Measurements from ENCODE around the gene ITSN2. TPM values are rescaled to one million over a fixed set of nuclear protein-coding genes. Genes with fewer than 3 reads are reported as not detected.

The ITSN2 gene
- total RNA-seq, 1 experiment from 2014 or later, result 10.3 TPM

GRCh38 chr2:24247164-24247563 lies 113.2 kb downstream of the ITSN2 start:
- no peaks in the 10 kb centered on the region for H3K36me3 ChIP-seq (replicated peaks; ENCODE audit: control insufficient read depth, insufficient read depth, low read length)
- no peak overlapping the region for H3K4me3 ChIP-seq (ENCODE audit: insufficient read depth, low read depth, low read length)
- no peaks in the 10 kb centered on the region for H3K27me3 ChIP-seq (ENCODE audit: control insufficient read depth, insufficient read depth, low read length)
- no peak for DNase-seq

GRCh38 chr2:24245986-24246776 lies 114.2 kb downstream of the ITSN2 start:
- Histone ChIP-seq H3K4me3 (ENCODE audit: insufficient read depth, low read depth, low read length) (no peak overlapping the region), H3K36me3 (replicated peaks; ENCODE audit: control insufficient read depth, insufficient read depth, low read length) (no peaks in the 10 kb centered on the region), H3K27me3 (ENCODE audit: control insufficient read depth, insufficient read depth, low read length) (no peaks in the 10 kb centered on the region)
- DNase-seq, result no peak

DNA sequence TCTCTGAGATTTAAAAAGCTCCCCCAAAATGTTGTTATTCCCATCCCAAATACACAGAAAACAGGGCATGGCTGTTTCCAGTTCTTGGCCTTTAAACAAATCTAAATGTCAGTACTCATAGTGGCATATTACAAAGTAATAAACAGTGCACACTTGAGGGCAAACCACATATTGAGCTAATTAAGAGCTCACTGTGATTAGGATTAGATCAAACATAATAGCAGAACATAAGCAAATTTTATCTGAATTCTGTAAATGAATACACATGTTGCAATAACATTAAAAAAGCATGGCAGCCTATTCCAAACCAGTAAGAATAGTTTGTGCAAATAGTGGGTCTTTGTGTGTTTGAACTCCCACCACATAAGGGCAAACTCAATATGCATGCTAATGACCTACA lies 118.8 kb downstream of the ITSN2 start:
- Histone ChIP-seq H3K27me3 (ENCODE audit: control insufficient read depth, insufficient read depth, low read length) (no peaks in the 10 kb centered on the region), H3K36me3 (replicated peaks; ENCODE audit: control insufficient read depth, insufficient read depth, low read length) (no peaks in the 10 kb centered on the region), H3K4me3 (ENCODE audit: insufficient read depth, low read depth, low read length) (no peak overlapping the region)
- no peak for DNase-seq

DNA sequence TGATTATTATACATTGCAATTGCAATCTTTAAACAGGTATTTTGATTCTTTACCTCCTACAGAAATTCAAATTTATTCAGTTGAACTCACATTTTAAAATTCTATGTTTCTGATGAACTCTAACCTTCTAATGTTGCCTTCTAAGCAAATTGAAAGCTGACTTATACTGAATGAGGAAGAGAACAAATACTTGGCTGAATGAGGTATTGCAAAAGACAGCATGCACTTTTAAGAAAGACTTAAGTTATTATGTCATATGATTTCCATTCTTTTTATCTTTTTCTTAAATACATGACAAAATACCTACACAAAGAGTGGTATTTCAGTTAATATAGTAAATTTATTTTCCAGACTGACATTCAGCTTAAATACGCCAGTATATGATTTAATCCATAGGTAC lies 120.8 kb downstream of the ITSN2 start:
- H3K27me3 ChIP-seq (ENCODE audit: control insufficient read depth, insufficient read depth, low read length), result no peaks in the 10 kb centered on the region
- H3K36me3 ChIP-seq (replicated peaks; ENCODE audit: control insufficient read depth, insufficient read depth, low read length), result no peaks in the 10 kb centered on the region
- no peak for DNase-seq
- H3K4me3 ChIP-seq (ENCODE audit: insufficient read depth, low read depth, low read length), result no peak overlapping the region

DNA sequence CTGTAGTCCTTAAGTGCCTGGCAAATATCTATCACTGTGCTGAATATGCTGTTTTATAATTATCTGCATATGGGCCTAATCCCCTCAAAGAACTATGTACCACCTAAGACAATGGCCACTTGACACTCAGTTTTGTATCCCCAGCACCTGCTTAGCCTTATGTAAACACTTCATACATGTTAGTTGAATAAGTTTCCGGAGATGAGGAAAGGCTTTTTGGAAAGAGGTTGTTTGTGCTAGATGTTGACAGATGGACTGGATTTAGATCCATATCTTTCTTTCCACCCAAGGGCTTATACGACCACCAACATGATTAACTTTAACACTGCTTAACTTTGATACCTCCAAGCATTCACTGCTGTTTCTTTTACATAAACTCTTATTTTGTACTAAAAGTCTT lies 122.2 kb downstream of the ITSN2 start:
- Histone ChIP-seq H3K4me3 (ENCODE audit: insufficient read depth, low read depth, low read length) (no peak overlapping the region), H3K36me3 (replicated peaks; ENCODE audit: control insufficient read depth, insufficient read depth, low read length) (no peaks in the 10 kb centered on the region), H3K27me3 (ENCODE audit: control insufficient read depth, insufficient read depth, low read length) (no peaks in the 10 kb centered on the region)
- no peak for DNase-seq

DNA sequence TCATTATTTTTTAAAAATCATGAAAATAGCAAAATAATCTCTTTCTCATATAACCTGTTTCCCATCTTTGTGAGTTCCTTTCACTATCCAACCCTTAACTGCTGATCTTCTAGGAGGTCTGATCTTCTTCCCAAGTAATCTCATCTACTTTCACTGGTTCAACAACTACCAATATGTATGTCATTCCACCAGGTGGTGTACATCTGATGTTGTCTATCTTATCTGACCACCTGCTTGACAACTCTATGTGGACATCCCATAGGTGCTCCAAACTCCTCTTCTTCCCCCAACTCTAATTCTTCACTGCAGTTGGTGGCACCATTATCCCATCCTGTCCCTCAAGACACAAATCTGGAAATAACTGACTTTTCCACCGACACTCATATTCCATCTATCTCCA lies 123.0 kb downstream of the ITSN2 start:
- H3K4me3 ChIP-seq (ENCODE audit: insufficient read depth, low read depth, low read length), result no peak overlapping the region
- H3K36me3 ChIP-seq (replicated peaks; ENCODE audit: control insufficient read depth, insufficient read depth, low read length), result no peaks in the 10 kb centered on the region
- H3K27me3 ChIP-seq (ENCODE audit: control insufficient read depth, insufficient read depth, low read length), result no peaks in the 10 kb centered on the region
- DNase-seq, result no peak

GRCh38 chr2:24233321-24233720 lies 127.0 kb downstream of the ITSN2 start:
- Histone ChIP-seq H3K36me3 (replicated peaks; ENCODE audit: control insufficient read depth, insufficient read depth, low read length) (no peaks in the 10 kb centered on the region), H3K27me3 (ENCODE audit: control insufficient read depth, insufficient read depth, low read length) (no peaks in the 10 kb centered on the region), H3K4me3 (ENCODE audit: insufficient read depth, low read depth, low read length) (no peak overlapping the region)
- no peak for DNase-seq

DNA sequence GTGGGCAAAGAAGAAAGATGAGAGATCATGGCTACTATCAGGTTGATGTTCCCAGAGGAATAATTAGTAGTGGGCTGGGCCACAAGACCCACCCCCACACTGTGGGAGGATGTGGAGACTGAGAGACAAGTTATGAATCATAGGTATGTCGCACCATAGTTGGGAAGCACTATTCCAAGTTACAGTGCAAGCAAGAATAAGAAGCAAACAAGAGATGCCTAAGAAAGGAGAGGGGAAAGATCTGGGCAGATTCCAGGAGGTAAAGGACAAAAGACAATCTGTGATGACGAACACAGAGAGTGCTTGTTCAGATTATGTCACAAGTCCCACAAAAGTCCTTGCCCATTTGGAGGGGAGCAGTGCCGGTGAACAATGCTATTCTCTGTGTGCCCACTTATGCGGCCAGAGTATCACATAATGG lies 128.9 kb downstream of the ITSN2 start:
- DNase-seq, result no peak
- Histone ChIP-seq H3K4me3 (ENCODE audit: insufficient read depth, low read depth, low read length) (no peak overlapping the region), H3K27me3 (ENCODE audit: control insufficient read depth, insufficient read depth, low read length) (no peaks in the 10 kb centered on the region), H3K36me3 (replicated peaks; ENCODE audit: control insufficient read depth, insufficient read depth, low read length) (no peaks in the 10 kb centered on the region)

DNA sequence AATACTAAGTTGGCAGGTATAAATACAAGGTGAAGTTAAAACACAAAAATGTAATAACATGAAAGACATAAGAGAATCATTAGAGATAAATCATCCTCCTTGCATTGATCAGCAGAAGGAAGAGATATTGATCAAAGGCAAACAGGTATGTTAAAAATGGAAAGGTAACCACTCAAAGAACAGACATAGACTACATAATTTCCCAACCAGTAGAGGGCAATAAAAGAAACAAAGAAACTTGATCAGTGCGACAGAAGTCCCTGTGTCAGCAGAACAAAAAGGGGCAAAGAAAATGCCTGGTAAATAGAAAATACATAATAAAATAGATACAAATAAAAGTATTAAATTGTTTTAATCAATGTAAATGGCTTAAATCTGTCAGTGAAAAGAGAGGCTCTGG lies 131.9 kb downstream of the ITSN2 start:
- Histone ChIP-seq H3K4me3 (ENCODE audit: insufficient read depth, low read depth, low read length) (no peak overlapping the region), H3K27me3 (ENCODE audit: control insufficient read depth, insufficient read depth, low read length) (no peaks in the 10 kb centered on the region), H3K36me3 (replicated peaks; ENCODE audit: control insufficient read depth, insufficient read depth, low read length) (no peaks in the 10 kb centered on the region)
- no peak for DNase-seq

DNA sequence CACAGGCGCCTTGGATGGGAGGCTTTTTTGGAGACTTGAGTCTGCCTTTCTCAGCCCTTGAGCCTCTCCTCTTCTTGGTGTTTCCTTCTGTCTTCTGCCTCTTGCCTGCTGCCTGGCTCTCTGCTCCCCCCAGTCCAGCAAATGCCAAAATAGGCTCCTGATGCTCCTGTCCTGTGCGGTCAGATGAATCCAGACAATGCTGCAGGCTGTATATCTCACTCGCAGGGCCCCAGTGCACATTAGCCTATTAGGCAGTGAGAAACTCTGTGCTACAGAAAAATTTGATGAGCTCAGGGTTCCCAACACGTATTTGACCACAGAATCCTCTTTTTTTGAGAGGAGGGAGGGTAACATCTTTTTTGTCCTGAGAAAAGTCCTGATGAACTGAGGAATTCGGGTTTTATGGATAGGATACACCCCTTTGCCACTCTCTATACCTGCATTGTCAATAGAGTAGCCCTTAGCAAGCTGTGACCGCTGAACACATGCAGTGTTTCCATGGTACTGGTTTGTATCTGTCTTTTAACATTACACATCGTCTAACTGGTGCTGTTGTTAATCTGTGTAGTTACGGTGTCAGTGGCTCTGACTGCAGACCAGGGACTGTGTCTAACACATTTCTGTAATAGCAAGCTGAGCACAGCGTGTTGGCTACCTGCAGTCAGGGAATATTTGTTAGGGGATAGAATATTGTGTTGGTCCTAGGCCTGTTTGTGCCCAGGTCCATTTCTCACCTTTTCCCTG lies 134.7 kb downstream of the ITSN2 start:
- Histone ChIP-seq H3K4me3 (ENCODE audit: insufficient read depth, low read depth, low read length) (no peak overlapping the region), H3K27me3 (ENCODE audit: control insufficient read depth, insufficient read depth, low read length) (no peaks in the 10 kb centered on the region), H3K36me3 (replicated peaks; ENCODE audit: control insufficient read depth, insufficient read depth, low read length) (no peaks in the 10 kb centered on the region)
- DNase-seq, result no peak

GRCh38 chr2:24222946-24223345 lies 137.4 kb downstream of the ITSN2 start:
- no peaks in the 10 kb centered on the region for H3K36me3 ChIP-seq (replicated peaks; ENCODE audit: control insufficient read depth, insufficient read depth, low read length)
- H3K4me3 ChIP-seq (ENCODE audit: insufficient read depth, low read depth, low read length), result no peak overlapping the region
- no peak for DNase-seq
- H3K27me3 ChIP-seq (ENCODE audit: control insufficient read depth, insufficient read depth, low read length), result no peaks in the 10 kb centered on the region

- H3K4me3 ChIP-seq (ENCODE audit: insufficient read depth, low read depth, low read length), result no peak overlapping the region
- no peaks in the 10 kb centered on the region for H3K27me3 ChIP-seq (ENCODE audit: control insufficient read depth, insufficient read depth, low read length)
- no peak for DNase-seq
- no peaks in the 10 kb centered on the region for H3K36me3 ChIP-seq (replicated peaks; ENCODE audit: control insufficient read depth, insufficient read depth, low read length)
Observed at GRCh38 chr2:24221343-24222050, 138.8 kb downstream of the ITSN2 start.

- Histone ChIP-seq H3K36me3 (replicated peaks; ENCODE audit: control insufficient read depth, insufficient read depth, low read length) (no peaks in the 10 kb centered on the region), H3K27me3 (ENCODE audit: control insufficient read depth, insufficient read depth, low read length) (no peaks in the 10 kb centered on the region), H3K4me3 (ENCODE audit: insufficient read depth, low read depth, low read length) (no peak overlapping the region)
- no peak for DNase-seq
Observed at GRCh38 chr2:24220554-24221291, 139.6 kb downstream of the ITSN2 start.

- no peak for DNase-seq
- no peaks in the 10 kb centered on the region for H3K36me3 ChIP-seq (replicated peaks; ENCODE audit: control insufficient read depth, insufficient read depth, low read length)
- H3K27me3 ChIP-seq (ENCODE audit: control insufficient read depth, insufficient read depth, low read length), result no peaks in the 10 kb centered on the region
- no peak overlapping the region for H3K4me3 ChIP-seq (ENCODE audit: insufficient read depth, low read depth, low read length)
Observed at GRCh38 chr2:24214880-24215279, 145.5 kb downstream of the ITSN2 start.
